ENCODE results near the gene KIAA0586. TPM values are rescaled to one million over a fixed set of nuclear protein-coding genes. Genes with fewer than 3 reads are reported as not detected.
A peak's percentile ranks its signal among the peaks of the same experiment; 100 is the strongest.

The KIAA0586 gene
- total RNA-seq, 6 experiments from 2014 or later: 16.6 to 29.1 (median 26.0) TPM

DNA sequence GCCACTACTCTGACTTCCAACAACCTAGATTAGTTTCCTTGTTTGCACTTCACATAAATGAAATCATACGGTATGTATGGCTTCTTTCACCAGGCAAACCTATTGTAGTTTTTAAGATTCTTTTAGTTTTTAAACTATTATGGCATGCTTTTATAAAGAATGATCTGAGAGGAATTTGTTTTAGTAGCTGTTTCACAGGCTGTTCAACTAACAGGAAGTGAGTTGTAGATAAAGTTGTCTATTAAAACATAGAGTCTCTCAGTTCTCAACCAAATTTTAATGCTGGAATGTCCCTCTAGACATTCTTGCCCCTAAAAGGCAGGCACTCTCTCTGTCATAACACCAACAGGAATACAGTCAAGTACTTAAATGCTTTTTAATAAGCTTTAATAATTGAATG lies 107.5 kb downstream of the KIAA0586 start:
- DNase-seq: no peak
- no peaks in the 10 kb centered on the region; the same call in 1 of the 2 replicates for H3K27me3 Mint-ChIP-seq (ENCODE audit: insufficient read depth)
- TF ChIP-seq, protein P1, sequence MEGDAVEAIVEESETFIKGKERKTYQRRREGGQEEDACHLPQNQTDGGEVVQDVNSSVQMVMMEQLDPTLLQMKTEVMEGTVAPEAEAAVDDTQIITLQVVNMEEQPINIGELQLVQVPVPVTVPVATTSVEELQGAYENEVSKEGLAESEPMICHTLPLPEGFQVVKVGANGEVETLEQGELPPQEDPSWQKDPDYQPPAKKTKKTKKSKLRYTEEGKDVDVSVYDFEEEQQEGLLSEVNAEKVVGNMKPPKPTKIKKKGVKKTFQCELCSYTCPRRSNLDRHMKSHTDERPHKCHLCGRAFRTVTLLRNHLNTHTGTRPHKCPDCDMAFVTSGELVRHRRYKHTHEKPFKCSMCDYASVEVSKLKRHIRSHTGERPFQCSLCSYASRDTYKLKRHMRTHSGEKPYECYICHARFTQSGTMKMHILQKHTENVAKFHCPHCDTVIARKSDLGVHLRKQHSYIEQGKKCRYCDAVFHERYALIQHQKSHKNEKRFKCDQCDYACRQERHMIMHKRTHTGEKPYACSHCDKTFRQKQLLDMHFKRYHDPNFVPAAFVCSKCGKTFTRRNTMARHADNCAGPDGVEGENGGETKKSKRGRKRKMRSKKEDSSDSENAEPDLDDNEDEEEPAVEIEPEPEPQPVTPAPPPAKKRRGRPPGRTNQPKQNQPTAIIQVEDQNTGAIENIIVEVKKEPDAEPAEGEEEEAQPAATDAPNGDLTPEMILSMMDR (IDR thresholded peaks at IDR 0.05): no peak
- H3K4me1 Mint-ChIP-seq (ENCODE audit: low read depth): peaks cover 11% of the 10 kb centered on the region
- H3K36me3 Mint-ChIP-seq (ENCODE audit: low read depth): no peaks in the 10 kb centered on the region
- no peak overlapping the region for H3K4me3 Mint-ChIP-seq
- peak overlapping the region; percentile 66 for H3K27ac Mint-ChIP-seq
- H3K9me3 Mint-ChIP-seq: peaks cover 1% of the 10 kb centered on the region; the same call in 1 of the 2 replicates

DNA sequence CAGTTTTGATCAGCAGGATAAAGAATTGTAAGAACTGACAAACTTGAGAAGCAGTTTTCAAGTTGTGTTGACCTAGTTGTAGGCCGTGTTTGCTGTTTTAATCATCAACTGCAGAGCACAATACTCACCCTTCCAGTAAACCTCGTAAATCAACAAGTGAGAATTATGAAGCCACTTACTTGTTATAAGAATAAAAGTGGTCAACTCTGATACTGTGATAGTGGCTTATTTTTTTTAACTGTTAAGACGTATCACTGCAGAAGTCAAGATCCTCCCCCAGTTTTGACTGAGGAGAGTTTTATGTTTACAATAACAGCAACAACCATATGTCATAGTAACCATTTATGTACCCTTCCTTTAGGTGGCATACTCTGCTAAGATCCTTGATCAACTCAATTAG lies 109.5 kb downstream of the KIAA0586 start:
- peaks cover 20% of the 10 kb centered on the region for H3K4me1 Mint-ChIP-seq (ENCODE audit: low read depth)
- no peak overlapping the region for H3K4me3 Mint-ChIP-seq
- no peaks in the 10 kb centered on the region for H3K36me3 Mint-ChIP-seq (ENCODE audit: low read depth)
- TF ChIP-seq, protein P1 (IDR thresholded peaks at IDR 0.05): no peak
- no peak overlapping the region for H3K27ac Mint-ChIP-seq
- H3K9me3 Mint-ChIP-seq: no peaks in the 10 kb centered on the region
- DNase-seq: no peak
- no peaks in the 10 kb centered on the region; the same call in 1 of the 2 replicates for H3K27me3 Mint-ChIP-seq (ENCODE audit: insufficient read depth)

DNA sequence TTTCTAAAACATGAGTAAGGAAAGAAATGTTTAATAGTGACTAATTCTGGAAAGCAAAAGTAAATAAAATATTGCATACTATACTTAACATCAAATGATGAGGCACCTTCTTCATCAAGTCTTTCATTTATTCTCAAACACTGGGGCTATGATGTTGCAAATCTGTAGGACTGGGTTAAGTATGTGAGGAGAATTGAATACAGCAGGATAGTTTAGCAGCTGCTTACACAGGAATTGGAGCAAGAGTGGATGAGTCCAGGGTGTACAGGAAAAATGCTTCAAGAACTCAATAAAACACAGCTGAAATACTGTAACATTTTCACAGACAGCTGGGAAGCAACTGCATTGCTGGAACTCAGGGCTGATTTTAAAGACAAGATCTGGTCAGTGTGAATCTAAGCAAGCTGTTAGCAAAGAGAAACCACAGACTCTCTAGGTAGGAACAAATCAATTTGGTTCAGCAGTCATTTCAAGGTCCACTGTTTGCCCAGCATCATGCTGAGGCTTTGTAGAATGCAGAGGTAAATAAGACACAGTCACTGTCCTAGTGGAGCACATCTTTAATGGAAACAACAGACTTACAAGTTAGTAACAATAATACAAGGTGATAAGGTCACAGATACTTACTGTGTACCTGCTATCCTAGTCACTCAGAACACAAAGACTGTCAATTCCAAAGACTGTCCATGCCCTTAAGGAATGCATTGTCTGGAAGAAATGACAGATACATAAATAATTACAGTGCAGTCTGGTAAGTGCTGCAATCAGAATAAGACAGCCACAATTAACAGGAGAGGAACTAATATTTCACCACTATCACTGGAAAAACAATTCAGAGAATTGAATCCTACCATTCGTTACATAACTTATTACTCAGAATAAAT lies 113.5 kb downstream of the KIAA0586 start:
- no peak overlapping the region for H3K4me3 Mint-ChIP-seq
- H3K4me1 Mint-ChIP-seq (ENCODE audit: low read depth): peaks cover 9% of the 10 kb centered on the region; the same call in 1 of the 2 replicates
- TF ChIP-seq, protein P1 (IDR thresholded peaks at IDR 0.05): no peak
- H3K27me3 Mint-ChIP-seq (ENCODE audit: insufficient read depth): peaks cover 1% of the 10 kb centered on the region
- H3K9me3 Mint-ChIP-seq: no peaks in the 10 kb centered on the region
- peaks cover 15% of the 10 kb centered on the region for H3K36me3 Mint-ChIP-seq (ENCODE audit: low read depth)
- DNase-seq: no peak
- H3K27ac Mint-ChIP-seq: no peak overlapping the region

DNA sequence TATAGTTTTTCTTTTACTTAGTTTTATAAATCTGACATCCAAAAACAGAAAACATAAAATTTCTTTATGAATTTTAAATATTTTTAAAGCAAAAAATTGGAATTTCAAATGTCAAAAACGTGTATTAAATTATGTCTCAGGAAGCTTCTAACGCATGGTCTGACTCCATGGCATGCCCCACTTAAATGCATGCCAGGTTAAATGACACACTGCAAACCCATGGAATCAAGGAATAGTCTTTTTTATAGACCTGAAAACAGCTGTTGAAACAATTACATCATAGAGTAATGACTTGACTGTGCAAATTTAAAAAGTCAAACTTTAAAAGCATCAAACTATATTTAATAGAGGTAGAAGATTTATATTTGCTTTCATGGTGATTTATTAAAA lies 114.1 kb downstream of the KIAA0586 start:
- no peaks in the 10 kb centered on the region for H3K9me3 Mint-ChIP-seq

DNA sequence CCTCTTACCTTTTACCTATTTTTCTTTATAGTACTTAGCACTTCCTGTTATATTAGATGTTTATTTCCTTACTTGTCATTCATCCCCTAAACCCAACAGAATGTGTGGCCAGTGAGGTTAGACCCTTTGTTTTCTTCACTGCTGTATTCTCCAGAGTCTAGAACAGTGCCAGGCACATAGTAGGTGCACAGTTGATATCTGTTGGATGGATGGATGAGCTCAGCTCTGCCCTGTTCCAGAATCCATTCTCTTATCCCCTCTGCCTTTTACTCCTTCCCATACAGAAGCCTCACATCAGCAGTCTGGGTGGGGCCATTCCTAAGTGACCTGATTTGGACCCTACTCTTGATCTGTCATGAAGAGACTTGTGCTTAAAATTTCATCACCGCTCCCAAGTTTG lies 115.7 kb downstream of the KIAA0586 start:
- peaks cover 1% of the 10 kb centered on the region for H3K27me3 Mint-ChIP-seq (ENCODE audit: insufficient read depth)
- TF ChIP-seq, protein P1 (IDR thresholded peaks at IDR 0.05): no peak
- H3K9me3 Mint-ChIP-seq: no peaks in the 10 kb centered on the region
- no peak overlapping the region for H3K27ac Mint-ChIP-seq
- no peak for DNase-seq
- peaks cover 9% of the 10 kb centered on the region; the same call in 1 of the 2 replicates for H3K4me1 Mint-ChIP-seq (ENCODE audit: low read depth)
- no peak overlapping the region for H3K4me3 Mint-ChIP-seq
- H3K36me3 Mint-ChIP-seq (ENCODE audit: low read depth): peaks cover 15% of the 10 kb centered on the region

More for the DNA sequence above, 114.1 kb downstream of the KIAA0586 start:
- DNase-seq: no peak
- peaks cover 9% of the 10 kb centered on the region; the same call in 1 of the 2 replicates for H3K4me1 Mint-ChIP-seq (ENCODE audit: low read depth)
- TF ChIP-seq, protein P1 (IDR thresholded peaks at IDR 0.05): no peak
- H3K4me3 Mint-ChIP-seq: no peak overlapping the region
- peaks cover 15% of the 10 kb centered on the region for H3K36me3 Mint-ChIP-seq (ENCODE audit: low read depth)
- peaks cover 1% of the 10 kb centered on the region for H3K27me3 Mint-ChIP-seq (ENCODE audit: insufficient read depth)
- H3K27ac Mint-ChIP-seq: no peak overlapping the region
